Measurements from ENCODE around the gene EMILIN1.
A peak's percentile ranks its signal among the peaks of the same experiment; 100 is the strongest.

Gene EMILIN1

GRCh38 chr2:27084297-27085061 is 6.1 kb downstream of the EMILIN1 start:
- Histone ChIP-seq H3K4me3 (ENCODE audit: low read depth, low read length) (no peak overlapping the region), H3K9me3 (ENCODE audit: control insufficient read depth, insufficient read depth, low read length) (no peaks in the 10 kb centered on the region), H3K9ac (ENCODE audit: low read depth, low read length) (no peak overlapping the region), H3K36me3 (ENCODE audit: control insufficient read depth, insufficient read depth, low read length) (no peaks in the 10 kb centered on the region), H3K4me1 (ENCODE audit: control insufficient read depth, insufficient read depth, low read length) (peaks cover 3% of the 10 kb centered on the region), H3K27me3 (ENCODE audit: control insufficient read depth, insufficient read depth, low read length) (peaks cover 15% of the 10 kb centered on the region)

DNA sequence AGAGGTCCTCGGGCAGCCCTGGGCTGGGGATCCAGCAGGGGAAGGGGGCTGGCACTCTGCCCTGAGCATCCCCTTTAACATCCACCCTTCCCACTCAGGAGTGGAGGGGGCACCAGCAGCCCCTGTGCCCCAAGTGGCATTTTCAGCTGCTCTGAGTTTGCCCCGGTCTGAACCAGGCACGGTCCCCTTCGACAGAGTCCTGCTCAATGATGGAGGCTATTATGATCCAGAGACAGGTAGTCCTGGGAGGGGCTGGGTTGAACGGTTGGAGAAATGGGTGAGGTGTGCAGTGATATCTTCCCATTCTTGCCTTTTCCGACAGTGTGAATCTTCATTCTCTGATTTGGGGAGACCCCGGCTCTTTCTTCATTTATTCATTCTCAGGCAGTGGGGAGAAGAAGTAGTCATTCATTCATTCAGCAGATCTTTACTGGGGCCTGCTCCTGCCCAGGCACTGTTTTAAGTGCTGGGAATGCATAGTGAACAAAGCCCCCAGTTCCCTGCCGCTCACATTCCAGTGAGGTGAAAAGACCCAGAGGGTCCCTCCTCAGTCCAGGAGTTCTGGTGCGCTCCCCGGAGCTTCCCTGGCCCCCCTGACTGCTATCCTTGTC is 6.8 kb downstream of the EMILIN1 start:
- H3K27me3 ChIP-seq (ENCODE audit: control insufficient read depth, insufficient read depth, low read length): peaks cover 15% of the 10 kb centered on the region
- no peaks in the 10 kb centered on the region for H3K36me3 ChIP-seq (ENCODE audit: control insufficient read depth, insufficient read depth, low read length)
- peak overlapping the region; percentile 60 for H3K9ac ChIP-seq (ENCODE audit: low read depth, low read length)
- H3K4me3 ChIP-seq (ENCODE audit: low read depth, low read length): peak overlapping the region; percentile 74
- peaks cover 3% of the 10 kb centered on the region for H3K4me1 ChIP-seq (ENCODE audit: control insufficient read depth, insufficient read depth, low read length)
- H3K9me3 ChIP-seq (ENCODE audit: control insufficient read depth, insufficient read depth, low read length): no peaks in the 10 kb centered on the region

DNA sequence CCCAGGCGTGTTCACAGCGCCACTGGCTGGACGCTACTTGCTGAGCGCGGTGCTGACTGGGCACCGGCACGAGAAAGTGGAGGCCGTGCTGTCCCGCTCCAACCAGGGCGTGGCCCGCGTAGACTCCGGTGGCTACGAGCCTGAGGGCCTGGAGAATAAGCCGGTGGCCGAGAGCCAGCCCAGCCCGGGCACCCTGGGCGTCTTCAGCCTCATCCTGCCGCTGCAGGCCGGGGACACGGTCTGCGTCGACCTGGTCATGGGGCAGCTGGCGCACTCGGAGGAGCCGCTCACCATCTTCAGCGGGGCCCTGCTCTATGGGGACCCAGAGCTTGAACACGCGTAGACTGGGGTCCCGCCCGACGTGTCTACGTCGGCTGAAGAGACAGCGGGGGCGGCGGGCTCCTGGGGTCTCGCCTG is 7.3 kb downstream of the EMILIN1 start:
- Histone ChIP-seq H3K4me3 (ENCODE audit: low read depth, low read length) (peak overlapping the region; percentile 74), H3K36me3 (ENCODE audit: control insufficient read depth, insufficient read depth, low read length) (no peaks in the 10 kb centered on the region), H3K27me3 (ENCODE audit: control insufficient read depth, insufficient read depth, low read length) (peaks cover 15% of the 10 kb centered on the region), H3K9ac (ENCODE audit: low read depth, low read length) (peak overlapping the region; percentile 60), H3K4me1 (ENCODE audit: control insufficient read depth, insufficient read depth, low read length) (peaks cover 3% of the 10 kb centered on the region), H3K9me3 (ENCODE audit: control insufficient read depth, insufficient read depth, low read length) (no peaks in the 10 kb centered on the region)

DNA sequence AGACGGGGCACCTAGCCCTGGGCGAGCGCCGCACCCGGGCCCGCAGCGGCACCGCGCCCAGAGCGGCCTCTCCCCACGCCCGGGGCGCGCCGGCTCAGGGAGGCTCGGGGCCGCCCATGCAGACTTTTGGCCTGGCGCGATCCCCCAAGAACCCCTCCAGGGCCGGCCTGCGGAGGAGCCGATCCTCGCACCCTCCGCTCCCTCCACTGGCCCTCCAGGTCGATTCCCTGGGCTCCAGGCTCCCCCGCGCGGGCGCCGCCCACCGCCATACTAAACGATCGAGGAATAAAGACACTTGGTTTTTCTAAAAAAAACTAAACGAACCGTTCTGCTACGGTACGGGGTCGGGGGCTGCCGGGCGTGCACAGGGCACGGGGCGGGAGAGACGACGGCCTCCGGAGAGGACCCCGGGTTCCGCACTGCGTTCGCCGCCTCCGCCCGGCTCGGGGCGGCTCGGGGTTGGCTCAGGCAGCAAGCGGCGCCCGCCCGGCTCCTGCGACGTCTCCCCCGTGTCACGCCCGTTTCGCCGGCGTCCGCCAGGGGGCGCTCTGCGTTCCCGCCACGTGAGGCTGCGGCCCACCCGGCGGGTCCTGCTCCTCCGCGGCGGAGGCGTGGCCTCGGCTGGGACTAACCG is 7.8 kb downstream of the EMILIN1 start:
- peak overlapping the region; percentile 73 for H3K9ac ChIP-seq (ENCODE audit: low read depth, low read length)
- H3K4me1 ChIP-seq (ENCODE audit: control insufficient read depth, insufficient read depth, low read length): peaks cover 3% of the 10 kb centered on the region
- H3K4me3 ChIP-seq (ENCODE audit: low read depth, low read length): peak overlapping the region; percentile 74
- H3K36me3 ChIP-seq (ENCODE audit: control insufficient read depth, insufficient read depth, low read length): no peaks in the 10 kb centered on the region
- H3K27me3 ChIP-seq (ENCODE audit: control insufficient read depth, insufficient read depth, low read length): peaks cover 15% of the 10 kb centered on the region
- no peaks in the 10 kb centered on the region for H3K9me3 ChIP-seq (ENCODE audit: control insufficient read depth, insufficient read depth, low read length)

DNA sequence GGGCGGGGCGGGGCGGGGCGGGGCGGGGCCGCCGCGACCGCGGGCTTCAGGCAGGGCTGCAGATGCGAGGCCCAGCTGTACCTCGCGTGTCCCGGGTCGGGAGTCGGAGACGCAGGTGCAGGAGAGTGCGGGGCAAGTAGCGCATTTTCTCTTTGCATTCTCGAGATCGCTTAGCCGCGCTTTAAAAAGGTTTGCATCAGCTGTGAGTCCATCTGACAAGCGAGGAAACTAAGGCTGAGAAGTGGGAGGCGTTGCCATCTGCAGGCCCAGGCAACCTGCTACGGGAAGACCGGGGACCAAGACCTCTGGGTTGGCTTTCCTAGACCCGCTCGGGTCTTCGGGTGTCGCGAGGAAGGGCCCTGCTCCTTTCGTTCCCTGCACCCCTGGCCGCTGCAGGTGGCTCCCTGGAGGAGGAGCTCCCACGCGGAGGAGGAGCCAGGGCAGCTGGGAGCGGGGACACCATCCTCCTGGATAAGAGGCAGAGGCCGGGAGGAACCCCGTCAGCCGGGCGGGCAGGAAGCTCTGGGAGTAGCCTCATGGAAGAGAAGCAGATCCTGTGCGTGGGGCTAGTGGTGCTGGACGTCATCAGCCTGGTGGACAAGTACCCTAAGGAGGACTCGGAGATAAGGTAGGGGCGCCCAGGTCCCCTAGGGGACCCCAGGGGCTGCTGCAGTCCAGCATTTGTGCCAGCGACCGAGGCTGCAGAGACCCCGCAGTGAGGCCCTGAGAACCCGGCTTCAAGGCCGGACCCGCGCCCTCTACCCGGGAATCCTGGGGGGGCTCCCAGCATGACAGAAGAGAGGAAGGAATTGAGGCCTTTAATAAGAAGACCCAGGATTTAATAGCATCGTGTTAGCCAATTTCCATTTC is 8.5 kb downstream of the EMILIN1 start, which contains the start of gene KHK:
Gene KHK (plus strand): TSS at position 49 of the 870 bp plus-strand sequence. CDS start 488 bp downstream, at position 537.
- Histone ChIP-seq H3K27me3 (ENCODE audit: control insufficient read depth, insufficient read depth, low read length) (peaks cover 15% of the 10 kb centered on the region), H3K9me3 (ENCODE audit: control insufficient read depth, insufficient read depth, low read length) (no peaks in the 10 kb centered on the region), H3K4me1 (ENCODE audit: control insufficient read depth, insufficient read depth, low read length) (peaks cover 3% of the 10 kb centered on the region), H3K4me3 (ENCODE audit: low read depth, low read length) (peak within 1 kb of the TSS; percentile 80), H3K9ac (ENCODE audit: low read depth, low read length) (peak within 1 kb of the TSS; percentile 73), H3K36me3 (ENCODE audit: control insufficient read depth, insufficient read depth, low read length) (no peaks in the 10 kb centered on the region)

DNA sequence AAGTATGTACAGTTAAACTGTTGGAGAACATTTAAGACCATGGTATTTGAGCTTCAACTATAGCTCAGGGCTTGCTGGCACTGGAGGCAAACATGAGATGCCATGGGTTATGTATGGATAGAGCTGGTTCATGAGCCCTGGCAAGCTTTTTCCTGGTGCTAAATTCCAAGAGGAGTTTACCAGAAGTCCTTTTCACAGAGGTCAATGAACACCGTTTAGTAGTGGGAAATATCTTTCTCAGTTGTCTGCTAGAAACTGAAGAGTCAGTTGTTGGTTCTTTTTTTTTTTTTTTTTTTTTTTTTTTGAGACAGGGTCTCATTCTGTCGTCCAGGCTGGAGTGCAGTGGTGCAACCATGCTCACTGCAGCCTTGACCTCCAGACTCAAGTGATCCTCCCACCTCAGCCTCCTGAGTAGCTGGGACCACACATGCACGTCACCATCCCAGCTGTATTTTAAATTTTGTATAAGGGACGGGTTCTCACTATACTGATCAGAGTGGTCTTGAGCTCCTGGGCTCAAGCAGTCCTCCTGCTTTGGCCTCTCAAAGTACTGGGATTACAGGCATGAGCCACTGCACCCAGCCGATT is 9.5 kb downstream of the EMILIN1 start:
- H3K4me3 ChIP-seq (ENCODE audit: low read depth, low read length): no peak overlapping the region
- no peaks in the 10 kb centered on the region for H3K36me3 ChIP-seq (ENCODE audit: control insufficient read depth, insufficient read depth, low read length)
- H3K27me3 ChIP-seq (ENCODE audit: control insufficient read depth, insufficient read depth, low read length): peaks cover 15% of the 10 kb centered on the region
- no peaks in the 10 kb centered on the region for H3K9me3 ChIP-seq (ENCODE audit: control insufficient read depth, insufficient read depth, low read length)
- H3K9ac ChIP-seq (ENCODE audit: low read depth, low read length): no peak overlapping the region
- peaks cover 3% of the 10 kb centered on the region for H3K4me1 ChIP-seq (ENCODE audit: control insufficient read depth, insufficient read depth, low read length)

- Histone ChIP-seq H3K4me3 (ENCODE audit: low read depth, low read length) (no peak overlapping the region), H3K9ac (ENCODE audit: low read depth, low read length) (no peak overlapping the region), H3K4me1 (ENCODE audit: control insufficient read depth, insufficient read depth, low read length) (peaks cover 3% of the 10 kb centered on the region), H3K27me3 (ENCODE audit: control insufficient read depth, insufficient read depth, low read length) (peaks cover 15% of the 10 kb centered on the region), H3K9me3 (ENCODE audit: control insufficient read depth, insufficient read depth, low read length) (no peaks in the 10 kb centered on the region), H3K36me3 (ENCODE audit: control insufficient read depth, insufficient read depth, low read length) (no peaks in the 10 kb centered on the region)
Measured at GRCh38 chr2:27088634-27089033, 10.2 kb downstream of the EMILIN1 start.

DNA sequence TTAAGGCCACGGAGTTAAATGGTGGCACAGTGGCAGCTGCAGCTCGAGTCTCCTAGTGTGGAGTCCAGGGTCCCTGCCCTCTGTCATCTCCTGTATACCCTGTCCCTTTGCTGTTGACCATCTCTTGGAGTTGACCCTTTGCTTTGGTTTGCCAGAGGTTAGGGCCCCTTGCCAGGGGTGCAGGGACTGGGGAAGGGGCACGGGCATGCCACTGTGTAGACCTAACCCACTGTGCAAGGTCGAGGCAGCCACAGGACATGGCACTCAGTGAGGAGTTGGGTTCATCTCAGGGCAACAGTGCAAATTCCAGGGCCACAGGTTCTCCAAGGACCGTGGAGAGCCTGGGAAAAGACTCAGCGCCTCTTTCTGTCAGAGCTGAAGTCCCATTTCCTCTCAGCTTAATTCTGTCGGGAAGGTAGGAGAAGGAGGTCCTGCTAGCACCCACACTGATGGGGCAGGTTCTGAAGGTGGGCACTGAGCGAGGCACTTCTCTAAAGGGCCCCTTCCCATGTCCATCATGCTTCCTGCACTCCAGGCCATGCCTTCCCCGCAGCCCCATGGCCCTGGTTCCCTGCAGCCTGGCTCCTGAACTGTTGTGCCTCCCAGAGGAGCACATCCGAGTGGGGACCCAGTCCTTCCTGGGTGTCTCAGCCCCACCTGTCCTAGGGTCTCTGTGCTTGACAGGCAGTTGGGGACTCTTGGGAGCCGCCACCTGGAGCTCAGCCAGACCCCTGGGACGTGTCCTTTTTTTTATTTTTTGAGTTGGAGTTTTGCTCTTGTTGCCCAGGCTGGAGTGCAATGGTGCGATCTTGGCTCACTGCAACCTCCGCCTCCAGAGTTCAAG is 10.9 kb downstream of the EMILIN1 start:
- Histone ChIP-seq H3K36me3 (ENCODE audit: control insufficient read depth, insufficient read depth, low read length) (no peaks in the 10 kb centered on the region), H3K9me3 (ENCODE audit: control insufficient read depth, insufficient read depth, low read length) (no peaks in the 10 kb centered on the region), H3K4me1 (ENCODE audit: control insufficient read depth, insufficient read depth, low read length) (peaks cover 3% of the 10 kb centered on the region), H3K9ac (ENCODE audit: low read depth, low read length) (no peak overlapping the region), H3K27me3 (ENCODE audit: control insufficient read depth, insufficient read depth, low read length) (peaks cover 15% of the 10 kb centered on the region), H3K4me3 (ENCODE audit: low read depth, low read length) (no peak overlapping the region)

DNA sequence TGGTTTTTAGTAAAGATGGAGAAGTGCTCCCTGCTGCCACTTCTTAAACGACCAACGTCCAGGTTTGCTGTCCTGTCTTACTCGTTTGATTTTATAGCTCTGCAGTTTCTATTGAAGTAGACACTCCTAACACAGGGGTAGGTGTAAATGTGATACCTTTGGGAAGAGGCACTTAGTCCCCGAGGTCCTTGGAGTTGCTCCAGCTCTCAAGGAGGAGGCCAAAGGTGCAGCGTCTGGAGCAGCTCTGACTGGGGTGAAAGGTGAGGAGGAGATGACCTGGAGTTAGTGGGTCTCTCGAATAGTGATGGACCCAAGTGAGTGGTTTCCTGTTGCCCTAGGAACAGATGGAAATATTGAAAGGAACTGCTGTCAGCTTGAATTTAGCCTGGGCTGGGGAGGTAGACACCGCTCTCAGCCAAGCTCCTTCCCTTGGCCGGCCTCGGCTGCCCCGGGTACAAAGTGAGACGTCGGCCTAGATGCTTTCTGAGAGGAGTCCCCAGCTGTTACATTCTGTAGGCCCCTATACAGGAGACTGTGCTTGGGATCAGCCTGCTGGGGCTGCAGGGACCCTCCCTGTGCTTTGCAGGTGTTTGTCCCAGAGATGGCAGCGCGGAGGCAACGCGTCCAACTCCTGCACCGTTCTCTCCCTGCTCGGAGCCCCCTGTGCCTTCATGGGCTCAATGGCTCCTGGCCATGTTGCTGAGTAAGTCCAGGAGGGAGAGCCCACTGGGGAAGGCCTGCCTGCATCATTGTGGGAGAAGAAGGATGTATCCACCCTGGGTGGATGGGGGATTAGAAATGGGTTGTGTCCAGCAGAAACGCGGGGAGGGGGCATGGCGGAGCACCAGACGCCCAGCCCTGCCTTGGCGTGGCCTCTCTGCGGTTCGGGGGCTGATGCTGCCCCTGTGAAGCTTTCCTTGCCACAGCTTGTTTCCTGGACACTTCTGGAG is 13.6 kb downstream of the EMILIN1 start:
- H3K9ac ChIP-seq (ENCODE audit: low read depth, low read length): no peak overlapping the region
- peaks cover 3% of the 10 kb centered on the region for H3K4me1 ChIP-seq (ENCODE audit: control insufficient read depth, insufficient read depth, low read length)
- no peaks in the 10 kb centered on the region for H3K36me3 ChIP-seq (ENCODE audit: control insufficient read depth, insufficient read depth, low read length)
- peaks cover 9% of the 10 kb centered on the region for H3K27me3 ChIP-seq (ENCODE audit: control insufficient read depth, insufficient read depth, low read length)
- no peaks in the 10 kb centered on the region for H3K9me3 ChIP-seq (ENCODE audit: control insufficient read depth, insufficient read depth, low read length)
- no peak overlapping the region for H3K4me3 ChIP-seq (ENCODE audit: low read depth, low read length)

Data from iPS-15b (cell line).